Activated T-helper 2 cell treated with anti-CD3 and anti-CD28 coated beads, Interferon-gamma antibody, Interleukin-2, Interleukin-4, amounts not matched to agents 10 μg/mL and 5 μg/mL and 100 μg/mL, durations not matched to agents 14 hours and 24 hours and 36 hours (primary cell): ENCODE results near the gene FBLN5. TPM values are rescaled to one million over a fixed set of nuclear protein-coding genes. Genes with fewer than 3 reads are reported as not detected.

ENCODE experiments used
- DNase-seq: peaks from one replicate; pipeline ENCODE4 v3.0.0; 2021; ENCODE audit warnings: low spot score
- H3K27ac Mint-ChIP-seq: one replicate; pipeline ENCODE4 v1.8.0; 2021; ENCODE audit warnings: mixed read lengths
- H3K27me3 Mint-ChIP-seq: one replicate; pipeline ENCODE4 v1.8.0; 2021; ENCODE audit warnings: low read depth, mixed read lengths
- H3K36me3 Mint-ChIP-seq: one replicate; pipeline ENCODE4 v1.8.0; 2021; ENCODE audit warnings: low read depth, mixed read lengths
- H3K4me1 Mint-ChIP-seq: one replicate; pipeline ENCODE4 v1.8.0; 2021; ENCODE audit warnings: low read depth, mixed read lengths
- H3K4me3 Mint-ChIP-seq: one replicate; pipeline ENCODE4 v1.8.0; 2021; ENCODE audit warnings: low read depth, mild to moderate bottlenecking, moderate library complexity, mixed read lengths
- H3K9me3 Mint-ChIP-seq: one replicate; pipeline ENCODE4 v1.8.0; 2021; ENCODE audit warnings: mixed read lengths
- intact Hi-C: fragments of 100-400 bp; cut with micrococcal nuclease; formaldehyde crosslinking; loops from one replicate; pipeline ENCODE4 v1.15.1; 2023
- total RNA-seq: library from RNA; stranded (reverse); gene quantifications from 2 replicates; pipeline ENCODE4 v1.2.3, GENCODE V29; 2022

Gene FBLN5
- total RNA-seq, 1 donor from 2014 or later = 6.4 TPM

- no peaks in the 10 kb centered on the region for H3K9me3 Mint-ChIP-seq
- H3K4me3 Mint-ChIP-seq = no peak overlapping the region
- H3K36me3 Mint-ChIP-seq = no peaks in the 10 kb centered on the region
- H3K27ac Mint-ChIP-seq = no peak overlapping the region
- intact Hi-C loops = no loop called here
- no peak for DNase-seq
- no peaks in the 10 kb centered on the region for H3K27me3 Mint-ChIP-seq
- peaks cover 19% of the 10 kb centered on the region for H3K4me1 Mint-ChIP-seq
Measured at GRCh38 chr14:91884664-91885063, 62.8 kb downstream of the FBLN5 start.

GRCh38 chr14:91883753-91884152 lies 63.7 kb downstream of the FBLN5 start:
- Mint-ChIP-seq H3K27ac (no peak overlapping the region), H3K27me3 (no peaks in the 10 kb centered on the region), H3K4me1 (peaks cover 15% of the 10 kb centered on the region), H3K9me3 (no peaks in the 10 kb centered on the region), H3K4me3 (no peak overlapping the region), H3K36me3 (no peaks in the 10 kb centered on the region)
- DNase-seq = no peak
- intact Hi-C loops = no loop called here

GRCh38 chr14:91882776-91883175 lies 64.7 kb downstream of the FBLN5 start:
- no peaks in the 10 kb centered on the region for H3K36me3 Mint-ChIP-seq
- H3K9me3 Mint-ChIP-seq = no peaks in the 10 kb centered on the region
- H3K4me1 Mint-ChIP-seq = peaks cover 18% of the 10 kb centered on the region
- no peak overlapping the region for H3K27ac Mint-ChIP-seq
- H3K27me3 Mint-ChIP-seq = no peaks in the 10 kb centered on the region
- DNase-seq = no peak
- no peak overlapping the region for H3K4me3 Mint-ChIP-seq
- intact Hi-C loops = no loop called here

GRCh38 chr14:91882369-91882768 lies 65.1 kb downstream of the FBLN5 start:
- Mint-ChIP-seq H3K9me3 (no peaks in the 10 kb centered on the region), H3K36me3 (no peaks in the 10 kb centered on the region), H3K4me1 (peaks cover 22% of the 10 kb centered on the region), H3K27ac (no peak overlapping the region), H3K4me3 (no peak overlapping the region), H3K27me3 (no peaks in the 10 kb centered on the region)
- DNase-seq = no peak
- intact Hi-C loops = no loop called here

GRCh38 chr14:91879196-91879595 lies 68.3 kb downstream of the FBLN5 start:
- Mint-ChIP-seq H3K27me3 (no peaks in the 10 kb centered on the region), H3K27ac (no peak overlapping the region), H3K36me3 (no peaks in the 10 kb centered on the region), H3K4me3 (no peak overlapping the region), H3K4me1 (peaks cover 47% of the 10 kb centered on the region), H3K9me3 (no peaks in the 10 kb centered on the region)
- no peak for DNase-seq
- intact Hi-C loops = no loop called here

- no peak for DNase-seq
- H3K9me3 Mint-ChIP-seq = no peaks in the 10 kb centered on the region
- H3K36me3 Mint-ChIP-seq = no peaks in the 10 kb centered on the region
- H3K27ac Mint-ChIP-seq = no peak overlapping the region
- H3K4me1 Mint-ChIP-seq = peaks cover 56% of the 10 kb centered on the region
- H3K4me3 Mint-ChIP-seq = no peak overlapping the region
- no peaks in the 10 kb centered on the region for H3K27me3 Mint-ChIP-seq
- intact Hi-C loops = no loop called here
Measured at GRCh38 chr14:91878274-91878673, 69.2 kb downstream of the FBLN5 start.

- no peaks in the 10 kb centered on the region for H3K27me3 Mint-ChIP-seq
- intact Hi-C loops = no loop called here
- H3K4me1 Mint-ChIP-seq = peaks cover 64% of the 10 kb centered on the region
- no peak overlapping the region for H3K4me3 Mint-ChIP-seq
- DNase-seq = no peak
- H3K9me3 Mint-ChIP-seq = no peaks in the 10 kb centered on the region
- no peak overlapping the region for H3K27ac Mint-ChIP-seq
- no peaks in the 10 kb centered on the region for H3K36me3 Mint-ChIP-seq
Measured at GRCh38 chr14:91877376-91877915, 70.0 kb downstream of the FBLN5 start.

GRCh38 chr14:91876492-91876891 lies 71.0 kb downstream of the FBLN5 start:
- H3K4me3 Mint-ChIP-seq = no peak overlapping the region

GRCh38 chr14:91875525-91876286 lies 71.8 kb downstream of the FBLN5 start:
- no peak overlapping the region for H3K4me3 Mint-ChIP-seq
- H3K9me3 Mint-ChIP-seq = no peaks in the 10 kb centered on the region
- H3K27ac Mint-ChIP-seq = peak overlapping the region; percentile 56
- H3K4me1 Mint-ChIP-seq = peaks cover 72% of the 10 kb centered on the region
- no peaks in the 10 kb centered on the region for H3K36me3 Mint-ChIP-seq
- no peak for DNase-seq
- no peaks in the 10 kb centered on the region for H3K27me3 Mint-ChIP-seq
- intact Hi-C loops = no loop called here

More at GRCh38 chr14:91876492-91876891, 71.0 kb downstream of the FBLN5 start:
- no peaks in the 10 kb centered on the region for H3K9me3 Mint-ChIP-seq
- H3K27ac Mint-ChIP-seq = no peak overlapping the region
- DNase-seq = no peak
- no peaks in the 10 kb centered on the region for H3K36me3 Mint-ChIP-seq
- peaks cover 73% of the 10 kb centered on the region for H3K4me1 Mint-ChIP-seq
- H3K27me3 Mint-ChIP-seq = no peaks in the 10 kb centered on the region
- intact Hi-C loops = no loop called here

- H3K4me1 Mint-ChIP-seq = peaks cover 86% of the 10 kb centered on the region
Measured at GRCh38 chr14:91873471-91874415, 73.8 kb downstream of the FBLN5 start.

GRCh38 chr14:91872517-91873470 lies 74.7 kb downstream of the FBLN5 start:
- intact Hi-C loops = loop anchor here (1.0 to 5.0 kb wide), 7 partner anchors 9 to 550 kb away; partner anchors contain the start of gene PPP4R3A
- Mint-ChIP-seq H3K36me3 (peaks cover 3% of the 10 kb centered on the region), H3K4me3 (peak overlapping the region; percentile 71), H3K27ac (peak overlapping the region; percentile 90), H3K9me3 (no peaks in the 10 kb centered on the region), H3K4me1 (peaks cover 93% of the 10 kb centered on the region), H3K27me3 (no peaks in the 10 kb centered on the region)
- no peak for DNase-seq

More at GRCh38 chr14:91873471-91874415, 73.8 kb downstream of the FBLN5 start:
- Mint-ChIP-seq H3K4me3 (peak overlapping the region; percentile 71), H3K27me3 (no peaks in the 10 kb centered on the region), H3K9me3 (no peaks in the 10 kb centered on the region), H3K27ac (peak overlapping the region; percentile 90), H3K36me3 (peaks cover 3% of the 10 kb centered on the region)
- DNase-seq = peak; percentile 78
- intact Hi-C loops = loop anchor here (1.0 to 5.0 kb wide), 7 partner anchors 10 to 551 kb away; partner anchors contain the start of gene PPP4R3A
